Activated gamma-delta T cell treated with anti-CD3 and anti-CD28 coated beads, Interleukin-2, amount 50 U/mL, for 16 hours (primary cell): ENCODE measurements around the gene HACL1.
A peak's percentile ranks its signal among the peaks of the same experiment; 100 is the strongest.

Experiments used
- DNase-seq: peaks from one replicate; pipeline ENCODE4 v3.0.0-alpha.2; 2020; ENCODE audit warnings: low read depth

The HACL1 gene

GRCh38 chr3:15523660-15524417 is 77.5 kb downstream of the HACL1 start:
- no peak for DNase-seq

- DNase-seq = no peak
These were observed 79.4 kb downstream of the HACL1 start for GRCh38 chr3:15522016-15522415.

- no peak for DNase-seq
These were observed 79.8 kb downstream of the HACL1 start, which contains the start of gene COLQ for GRCh38 chr3:15521573-15521965. Gene COLQ, minus strand, starts transcription at chr3:15521706. Its CDS starts 81 bp downstream, at chr3:15521625.

GRCh38 chr3:15520804-15521572 is 80.4 kb downstream of the HACL1 start:
- no peak for DNase-seq

- peak; percentile 25 for DNase-seq
These were observed 81.2 kb downstream of the HACL1 start for GRCh38 chr3:15520185-15520584.

- DNase-seq = no peak
These were observed 82.3 kb downstream of the HACL1 start for GRCh38 chr3:15519096-15519495.

GRCh38 chr3:15514663-15515340 is 86.6 kb downstream of the HACL1 start:
- DNase-seq = no peak

- DNase-seq = no peak
These were observed 87.3 kb downstream of the HACL1 start for GRCh38 chr3:15513810-15514662.

GRCh38 chr3:15513116-15513515 is 88.3 kb downstream of the HACL1 start:
- DNase-seq = no peak

GRCh38 chr3:15512166-15512565 is 89.2 kb downstream of the HACL1 start:
- DNase-seq = no peak

GRCh38 chr3:15511156-15511555 is 90.2 kb downstream of the HACL1 start:
- no peak for DNase-seq
